GM19025 (cell line): ENCODE results near the gene EXOC3L4.

Experiments used
- ATAC-seq: cut with Tn5 transposase; IDR thresholded peaks from one replicate; pipeline ENCODE4 v1.9.1; 2021; ENCODE audit warnings: mild to moderate bottlenecking, low read depth, moderate library complexity; ENCODE audit not compliant: unreplicated experiment

Gene EXOC3L4

DNA sequence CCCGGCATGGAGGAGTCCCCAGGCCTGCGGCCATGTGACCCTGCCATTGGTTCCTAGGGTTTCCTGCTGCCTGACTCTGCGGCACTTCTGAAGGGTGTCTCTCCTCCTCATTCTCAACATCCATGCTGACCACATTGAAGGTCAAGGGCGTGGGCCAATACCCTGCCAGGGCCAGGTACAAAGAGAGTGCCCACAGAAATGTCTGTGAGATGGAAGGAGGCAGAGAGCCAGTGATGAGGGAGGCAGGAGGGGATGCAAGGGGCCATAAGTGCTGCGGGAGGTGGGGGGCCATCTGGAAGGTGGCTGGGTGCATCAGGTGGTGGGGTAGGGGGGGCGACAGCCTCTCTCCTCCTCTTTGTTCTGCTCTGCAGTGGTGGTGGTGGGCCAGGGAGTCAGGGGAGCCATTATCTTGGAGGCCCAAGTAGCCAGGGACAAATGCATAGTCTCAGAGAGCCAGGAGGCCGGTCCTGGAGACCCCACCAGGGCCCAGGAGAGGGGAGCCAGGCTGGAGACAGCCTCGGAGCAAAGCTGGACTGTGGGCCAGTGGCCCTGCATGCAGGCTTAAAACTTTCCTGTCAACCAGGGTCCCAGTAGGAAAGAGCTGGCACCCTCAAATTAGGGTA is 24.2 kb upstream of the EXOC3L4 start:
- no peak for ATAC-seq

DNA sequence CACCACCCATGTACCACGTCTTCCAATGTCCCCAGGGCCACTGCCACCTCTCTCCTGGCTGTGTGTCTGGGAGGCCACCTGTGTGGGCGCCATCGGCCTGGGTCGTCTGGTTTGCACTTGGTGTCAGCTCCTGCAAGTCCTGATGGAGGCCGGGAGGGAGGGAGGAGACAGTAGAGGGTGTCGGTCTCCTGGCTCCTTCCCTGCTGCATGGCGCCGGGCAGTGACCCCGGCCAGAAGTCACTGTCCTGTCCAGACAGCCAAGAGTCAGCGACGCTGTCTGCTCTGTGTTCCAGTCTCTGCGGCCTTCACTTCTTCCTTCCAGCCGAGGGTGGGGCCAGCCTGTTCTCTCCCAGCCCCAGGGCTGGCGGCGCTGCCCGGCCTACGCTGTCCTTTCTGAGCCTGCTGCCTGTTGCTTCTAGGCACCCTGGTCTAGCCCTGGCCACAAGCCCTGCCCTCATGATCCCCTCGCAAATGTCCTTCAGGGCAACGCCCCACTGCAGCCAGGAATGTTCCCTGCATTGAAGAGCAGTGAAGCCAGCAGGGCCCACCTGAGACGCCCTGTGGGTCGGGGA is 23.5 kb upstream of the EXOC3L4 start:
- ATAC-seq = no peak

DNA sequence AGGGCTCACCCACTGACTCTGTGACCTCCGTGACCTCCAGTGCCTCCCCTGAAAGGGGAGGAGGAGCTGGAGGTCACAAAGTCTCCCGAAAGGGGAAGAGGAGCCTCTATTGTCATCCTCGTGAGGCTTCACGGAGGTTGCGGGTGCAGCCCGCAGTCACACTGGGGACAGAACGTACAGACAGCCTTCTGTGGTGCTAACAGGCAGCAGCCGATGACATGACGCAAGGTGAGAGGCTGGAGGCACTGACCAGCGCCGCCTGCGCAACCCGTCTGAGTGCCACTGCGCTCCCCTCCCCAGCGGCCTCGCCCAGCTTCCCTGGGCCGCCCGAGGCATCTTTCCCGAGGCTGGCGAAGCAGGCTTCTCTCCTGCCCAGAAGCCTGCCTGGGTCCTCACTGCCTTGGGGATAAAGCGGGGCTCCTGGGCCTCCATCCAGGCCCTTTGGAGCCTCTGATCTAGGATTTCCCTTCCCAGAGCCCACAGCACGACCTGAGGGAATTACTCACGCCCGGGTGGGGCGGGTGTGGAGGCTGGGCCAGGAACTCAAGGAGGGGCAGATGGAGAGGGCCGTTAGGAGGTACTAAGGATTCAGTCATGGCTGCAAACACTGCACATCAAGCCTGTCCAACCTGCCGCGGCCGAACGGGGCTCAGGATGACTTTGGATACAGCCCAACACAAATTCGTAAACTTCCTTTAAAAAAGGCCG is 22.8 kb upstream of the EXOC3L4 start:
- ATAC-seq = no peak

DNA sequence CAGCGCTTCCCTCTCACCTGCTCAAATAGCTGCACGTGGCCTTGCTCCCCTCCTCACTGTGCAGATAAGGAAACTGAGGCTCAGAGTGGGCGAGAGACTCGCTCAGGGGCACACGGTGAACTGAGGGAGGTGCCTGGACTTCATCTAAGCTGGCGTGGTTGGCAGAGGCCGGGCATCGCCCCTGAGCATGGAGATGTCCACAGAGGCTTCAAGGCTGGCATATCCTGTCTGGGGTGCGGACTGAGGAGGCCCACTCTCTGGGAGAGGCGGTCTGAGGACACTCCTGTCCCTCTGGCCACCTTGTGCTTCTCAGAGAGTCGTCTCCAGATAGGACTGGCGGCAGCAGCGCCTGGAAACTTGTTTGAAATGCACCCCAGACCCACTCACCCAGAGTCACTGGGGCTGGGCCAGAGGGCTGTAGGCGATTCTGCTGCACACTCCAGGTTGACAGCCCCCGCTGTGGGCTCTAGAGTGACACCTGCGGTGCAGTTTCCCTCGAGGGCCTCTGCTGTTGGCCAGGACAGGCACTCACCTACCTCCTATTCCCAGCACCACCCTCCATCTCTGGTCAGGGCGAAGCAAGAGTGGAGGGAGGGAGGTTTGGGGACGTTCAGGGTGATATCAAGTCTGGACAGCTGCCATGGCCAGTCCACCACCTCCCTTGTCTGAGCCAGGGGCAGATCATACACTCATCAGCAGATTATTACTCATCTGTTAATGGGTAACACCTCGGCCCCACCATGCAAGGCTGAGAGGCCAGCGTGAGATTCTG is 21.7 kb upstream of the EXOC3L4 start:
- ATAC-seq = no peak

DNA sequence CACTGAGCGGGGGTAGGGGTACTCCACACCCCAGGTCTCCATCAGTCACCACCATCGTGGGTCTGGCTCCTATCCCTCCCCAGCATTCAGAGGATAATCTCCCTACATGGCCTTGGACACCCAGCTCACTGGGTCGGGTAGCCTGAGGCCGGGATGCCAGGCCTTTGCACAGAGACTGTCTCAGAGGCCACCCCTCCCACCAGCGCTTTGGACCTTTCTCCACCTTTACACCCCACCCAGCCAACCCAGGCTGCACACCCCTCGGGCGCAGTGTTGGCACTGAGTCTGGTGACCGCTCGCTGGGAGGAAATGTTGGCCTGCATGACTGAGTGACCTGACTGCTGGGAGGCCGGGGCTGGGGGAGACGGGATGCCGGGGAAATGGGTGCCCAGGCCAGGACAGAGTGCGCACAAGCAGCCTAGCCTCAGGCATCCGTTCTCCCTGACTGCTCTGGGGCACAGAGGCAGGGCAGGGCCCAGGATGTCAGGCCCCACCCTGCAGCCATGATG is 21.1 kb upstream of the EXOC3L4 start:
- no peak for ATAC-seq

DNA sequence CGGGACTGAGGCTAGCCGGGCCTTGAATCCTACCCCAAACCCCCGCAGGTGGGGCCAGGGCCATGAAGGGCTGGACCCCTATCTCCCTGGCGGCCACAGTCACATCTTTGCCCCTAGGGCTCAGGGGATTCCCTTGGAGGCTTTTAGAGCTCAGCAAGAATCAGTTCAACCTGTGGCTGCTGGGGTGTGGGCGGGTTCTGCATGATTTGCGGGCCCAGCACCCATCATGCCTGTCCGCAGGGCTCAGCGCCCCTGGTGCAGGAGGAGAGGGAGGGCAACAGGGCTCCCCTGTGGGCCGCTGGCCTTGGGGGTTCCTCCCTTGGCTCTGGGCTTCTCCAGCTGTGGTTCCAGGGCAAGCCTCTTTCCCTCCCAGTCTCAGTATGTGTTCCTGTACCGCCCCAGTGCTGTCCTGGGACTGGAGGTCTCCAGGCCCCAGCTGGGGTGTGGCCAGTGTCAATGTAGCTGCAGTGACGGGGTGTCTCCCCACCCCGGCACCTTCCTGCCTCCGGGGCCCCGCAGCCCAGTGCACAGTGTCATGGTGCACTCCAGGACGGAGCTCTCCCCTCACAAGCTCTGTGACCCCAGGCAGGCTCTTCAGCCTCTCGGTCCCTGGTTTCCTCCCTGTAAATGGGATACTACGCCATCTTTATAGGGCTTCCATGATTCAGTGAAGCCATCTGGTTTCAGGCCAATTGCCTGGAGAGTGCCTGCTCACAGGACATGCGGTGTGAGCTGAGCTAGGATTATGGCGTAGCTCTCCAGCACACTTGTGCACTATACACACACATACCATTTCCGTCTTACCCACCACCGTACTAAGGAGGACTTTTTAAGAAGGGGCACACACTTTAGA is 20.4 kb upstream of the EXOC3L4 start:
- ATAC-seq = no peak

DNA sequence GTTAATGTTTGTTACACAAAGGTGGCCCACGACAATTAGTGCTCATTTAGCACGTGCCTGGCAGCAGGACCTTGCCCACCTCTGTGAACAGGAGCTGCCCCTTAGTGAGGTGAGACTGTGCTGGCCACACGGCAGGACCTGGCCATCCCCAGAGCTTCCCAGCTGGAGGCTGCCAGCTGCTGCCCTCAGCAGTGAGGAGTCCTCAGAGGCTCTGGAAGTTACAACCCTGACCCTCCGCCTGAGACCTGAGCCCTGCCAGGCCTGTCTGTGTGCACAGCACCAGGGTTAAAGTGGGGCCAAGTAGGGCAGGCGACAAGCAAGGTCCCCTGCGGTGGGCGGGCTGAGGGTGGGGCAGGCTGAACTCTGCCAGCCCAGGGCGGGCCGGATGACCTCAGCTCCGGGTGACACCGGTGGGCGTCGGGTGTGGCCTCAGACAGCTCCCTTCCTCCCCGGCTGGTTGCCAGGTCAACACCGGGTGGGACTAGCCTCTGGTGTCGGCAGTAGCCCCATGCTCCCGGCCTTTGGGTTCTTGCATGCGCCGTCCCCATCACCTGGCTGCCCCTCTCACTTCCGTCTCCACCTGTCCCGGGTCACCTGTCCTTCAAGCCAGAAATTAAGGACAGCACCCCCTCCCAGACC is 19.7 kb upstream of the EXOC3L4 start:
- ATAC-seq = no peak

DNA sequence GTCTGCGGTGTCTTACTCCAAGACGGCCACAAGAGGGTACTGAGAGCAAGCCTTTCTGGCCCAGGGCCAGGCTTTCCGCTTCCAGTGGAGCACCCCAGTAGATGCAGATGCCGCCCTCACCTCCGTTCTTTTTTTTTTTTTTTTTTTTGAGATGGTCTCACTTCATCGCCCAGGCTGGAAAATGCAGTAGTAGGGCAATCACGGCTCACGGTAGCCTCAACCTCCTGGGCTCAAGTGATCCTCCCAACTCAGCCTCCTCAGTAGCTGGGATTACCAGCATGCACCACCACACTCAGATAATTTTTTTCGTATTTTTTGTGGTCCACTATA is 16.1 kb upstream of the EXOC3L4 start:
- ATAC-seq = peak; percentile 47

DNA sequence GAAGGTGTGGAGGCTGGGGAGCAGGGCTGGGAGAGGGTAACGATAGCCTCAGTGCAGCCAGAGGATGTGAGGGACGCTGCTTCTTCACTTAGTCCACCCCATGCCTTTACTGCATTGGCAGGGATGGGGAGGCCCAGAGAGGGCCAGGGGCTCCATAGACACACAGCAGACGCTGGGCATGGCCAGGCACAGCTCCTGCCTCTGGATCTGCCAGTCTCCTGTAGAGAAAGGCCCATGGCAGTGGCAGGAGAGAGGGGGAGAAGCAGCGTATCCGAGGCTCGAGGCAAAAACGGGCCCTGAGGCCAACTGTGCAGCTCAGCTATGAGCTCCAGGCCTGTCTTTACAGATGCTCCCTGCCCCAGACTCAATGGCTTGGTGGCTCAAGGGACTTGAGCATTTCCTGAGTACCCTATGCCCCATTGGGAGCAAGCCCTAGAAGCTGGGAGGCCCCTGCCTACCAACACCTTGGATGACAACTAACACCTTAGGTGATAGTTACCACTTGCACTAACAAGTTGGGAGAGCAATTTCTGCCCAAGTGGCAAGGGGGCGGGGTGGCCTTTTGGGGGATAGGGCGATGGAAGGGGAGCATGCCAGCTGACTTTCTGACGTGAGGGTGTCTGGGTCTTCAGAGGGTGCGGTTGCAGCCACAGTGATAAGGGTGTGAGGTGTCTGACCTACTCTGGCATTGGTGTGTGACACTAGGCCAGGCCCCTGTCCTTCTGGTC is 15.5 kb upstream of the EXOC3L4 start:
- no peak for ATAC-seq

DNA sequence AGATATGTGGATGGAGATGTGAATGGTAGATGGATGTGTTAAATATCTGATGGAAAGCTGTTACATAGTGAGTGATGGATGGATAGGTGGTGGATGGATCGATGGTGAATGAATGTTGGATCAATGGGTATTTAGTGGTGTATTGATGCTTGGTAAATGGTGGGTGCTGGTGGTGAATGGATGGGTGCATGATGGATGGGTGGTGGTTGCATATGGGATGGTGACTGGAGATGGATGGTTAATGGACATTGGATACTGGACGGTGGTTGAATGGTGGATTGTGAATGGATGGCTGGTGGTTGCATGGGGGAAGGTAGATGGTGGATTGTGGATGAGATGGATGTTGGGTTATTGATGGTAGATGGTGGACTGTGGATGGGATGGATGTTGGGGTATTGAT is 12.6 kb upstream of the EXOC3L4 start:
- no peak for ATAC-seq

DNA sequence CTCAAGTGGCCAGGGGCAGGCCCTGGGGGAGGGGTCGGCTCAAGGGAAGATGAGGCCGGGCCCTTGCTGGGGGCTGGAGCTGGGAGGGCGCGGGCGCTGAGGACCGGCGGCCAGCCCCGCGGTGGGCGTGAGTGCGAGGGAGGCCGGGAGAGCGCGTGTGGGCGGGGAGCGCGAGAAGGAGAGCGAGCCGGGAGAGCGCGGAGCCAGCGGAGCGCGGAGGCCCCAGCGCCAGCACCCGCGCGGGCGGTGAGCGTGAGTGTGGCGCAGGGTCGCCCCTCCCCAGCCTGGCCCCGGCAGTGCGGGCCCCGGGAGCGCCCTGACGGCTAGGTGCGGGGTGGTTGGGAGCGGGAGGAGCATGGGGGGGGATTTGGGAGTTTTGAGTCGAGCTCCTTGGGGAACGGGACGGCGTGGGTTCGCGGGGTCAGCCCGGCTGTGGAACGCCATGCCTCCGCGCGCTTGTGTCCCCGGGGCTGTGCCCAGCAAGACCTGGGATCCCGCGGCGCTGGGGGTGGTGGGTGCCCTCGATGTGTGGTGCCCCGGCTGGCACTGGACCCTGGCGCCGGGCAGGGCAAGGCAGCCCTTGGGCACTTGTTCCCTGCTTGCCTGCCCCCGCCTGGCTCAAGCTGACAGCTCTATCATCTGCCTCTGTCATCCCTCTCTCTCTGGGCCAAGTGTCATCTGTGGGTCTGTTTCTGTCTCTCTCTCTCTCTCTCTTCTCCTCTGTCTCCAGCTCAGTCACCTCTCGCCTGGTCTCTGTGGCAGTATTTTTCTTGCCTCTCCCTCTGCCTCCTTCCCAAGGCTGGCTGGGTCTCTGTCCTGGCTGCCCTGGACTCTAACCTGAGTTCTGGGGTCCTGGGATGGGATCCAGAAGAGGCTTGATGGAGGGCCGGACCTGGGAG is 10.3 kb upstream of the EXOC3L4 start, which contains the start of gene LBHD2:
Gene LBHD2, plus strand, starts transcription at position 190 of the 899 bp plus-strand sequence. CDS start 1,803 bp downstream, outside the sequence.
- no peak for ATAC-seq

DNA sequence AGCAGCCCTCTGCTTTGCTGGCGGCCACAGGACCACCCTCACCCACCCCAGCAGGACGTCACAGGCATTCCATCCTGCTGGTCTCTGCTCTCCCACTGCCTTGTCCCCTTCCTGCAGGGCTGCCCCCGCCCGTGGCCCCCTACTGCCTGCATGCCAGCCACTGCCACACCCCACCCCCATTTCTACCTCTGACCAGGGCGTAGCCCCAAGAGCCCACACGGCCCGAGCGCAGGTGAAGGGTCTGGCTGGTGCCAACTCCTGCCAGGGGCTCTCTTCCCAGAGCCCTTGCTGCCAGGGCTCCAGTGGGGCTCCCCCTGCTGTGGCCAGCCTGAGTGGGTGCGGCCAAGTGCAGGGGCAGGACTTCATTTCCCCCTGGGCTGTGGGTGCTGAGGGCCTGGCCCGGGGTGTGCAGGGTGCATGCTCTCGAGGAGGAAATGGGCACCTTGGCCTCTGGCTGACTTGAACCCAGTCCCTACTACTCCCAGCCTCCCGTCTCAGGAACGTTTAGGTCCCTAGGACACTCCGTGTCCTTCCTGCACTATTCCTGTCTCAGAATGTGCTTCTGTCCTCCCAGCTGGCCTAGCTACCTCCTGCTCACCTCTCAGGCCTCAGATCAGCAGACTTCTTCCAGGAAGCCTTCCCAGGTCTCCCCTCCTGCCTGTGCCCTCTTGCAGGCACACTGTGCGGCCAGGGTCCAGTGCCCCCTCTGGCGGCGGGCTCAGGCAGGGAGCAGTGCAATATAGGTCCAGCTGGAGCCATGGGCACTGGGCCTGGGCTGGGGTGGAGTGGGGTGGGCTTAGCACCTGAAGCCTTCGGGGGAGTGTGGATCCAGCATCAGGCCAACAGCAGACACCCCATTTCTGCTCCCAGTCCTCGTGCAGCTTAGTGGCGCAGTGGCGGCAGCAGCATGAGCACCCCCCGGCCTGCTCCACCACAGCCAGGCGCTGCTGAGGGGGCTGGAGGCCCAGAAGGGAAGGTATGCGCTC is 9.1 kb upstream of the EXOC3L4 start:
- ATAC-seq = no peak

DNA sequence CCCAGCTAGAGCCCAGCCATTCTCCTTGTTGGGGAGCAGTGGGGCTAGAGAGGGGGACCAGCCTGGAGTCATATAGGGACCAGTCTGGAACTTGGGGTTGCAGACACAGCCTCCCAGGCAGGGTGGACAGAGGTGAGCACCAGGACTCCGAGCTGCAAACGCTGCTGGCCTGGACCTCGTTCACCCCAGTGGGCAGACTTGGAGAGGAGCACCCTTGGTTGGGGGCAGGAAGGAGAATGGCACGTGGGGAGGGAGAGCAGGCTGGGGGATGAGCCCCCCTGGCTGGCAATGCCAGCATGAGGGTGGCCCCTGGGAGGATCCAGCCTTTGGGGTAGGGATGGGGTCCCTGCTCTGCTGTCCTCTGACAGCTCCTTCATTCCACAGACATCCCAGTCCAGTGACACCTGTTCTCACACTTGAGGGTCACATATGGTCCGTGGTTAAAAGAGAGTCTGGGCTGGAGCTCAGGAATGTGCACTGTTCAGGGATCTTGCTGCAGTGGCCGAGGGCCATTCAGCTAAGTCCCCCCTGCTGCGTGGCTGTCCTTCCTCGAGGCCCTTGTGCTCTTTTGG is 7.7 kb upstream of the EXOC3L4 start:
- ATAC-seq = no peak

DNA sequence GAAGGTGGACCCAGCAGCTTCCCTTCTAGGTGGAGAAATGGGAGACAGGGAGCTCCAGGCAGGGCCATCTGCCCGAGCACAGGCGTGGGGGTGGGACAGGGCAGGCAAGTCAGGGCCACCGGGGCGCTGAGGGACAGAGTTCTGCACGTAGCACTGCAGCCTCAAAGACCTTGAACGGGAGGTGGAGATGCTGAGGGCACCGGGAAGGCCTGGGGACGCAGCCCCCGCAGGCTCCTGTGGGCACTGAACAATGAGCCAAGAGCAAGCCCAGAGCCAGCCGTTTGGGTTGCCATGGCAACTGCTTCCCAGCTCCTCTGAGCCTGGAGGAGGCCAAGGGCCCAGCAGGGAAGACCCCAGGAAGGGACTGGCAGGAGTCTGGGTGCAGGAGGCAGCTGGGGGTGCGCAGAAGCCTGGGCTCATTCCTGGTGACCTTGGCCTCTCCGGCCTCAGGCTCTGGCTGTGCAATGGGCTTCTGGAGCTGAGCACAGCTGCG is 7.1 kb upstream of the EXOC3L4 start:
- no peak for ATAC-seq

DNA sequence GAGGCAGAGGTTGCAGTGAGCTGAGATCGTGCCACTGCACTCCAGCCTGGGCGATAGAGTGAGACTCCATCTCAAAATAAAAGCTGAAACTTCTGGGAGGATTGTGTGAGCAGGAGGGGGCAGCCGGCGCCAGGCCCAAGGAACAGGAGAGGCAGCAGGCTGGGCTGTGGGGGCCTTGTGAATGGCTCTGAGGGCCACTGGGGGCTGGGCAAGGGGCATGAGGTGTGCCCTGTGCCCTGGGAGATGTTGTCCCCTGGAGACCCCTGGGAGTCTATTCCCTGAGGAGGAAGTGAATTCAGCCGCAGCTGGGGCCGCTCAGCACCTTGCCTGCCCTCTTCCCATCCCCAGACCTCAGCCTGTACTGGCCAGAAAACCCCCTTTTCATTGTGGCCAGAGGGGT is 5.6 kb upstream of the EXOC3L4 start:
- ATAC-seq = no peak
